Neural cell (in vitro differentiated cells): ENCODE measurements around the gene GAA. TPM values are rescaled to one million over a fixed set of nuclear protein-coding genes. Genes with fewer than 3 reads are reported as not detected.

Source experiments
- H2AFZ ChIP-seq: fragments of 200-600, 300-800 bp; sonication (generic), shearing (Covaris generic); 2 replicates; pipeline ENCODE4 v1.6.0; 2014; ENCODE audit warnings: low read depth, mild to moderate bottlenecking, antibody characterized with exemption, low read length, moderate library complexity
- H3F3A ChIP-seq: fragments of 200-600 bp; shearing (Covaris generic); 2 replicates; pipeline ENCODE4 v1.6.1; 2016; ENCODE audit warnings: mild to moderate bottlenecking, moderate library complexity, mixed read lengths, antibody characterized with exemption, low read length; ENCODE audit not compliant: insufficient read depth, poor library complexity, severe bottlenecking
- H3K27ac ChIP-seq: fragments of 200-600, 300-800 bp; sonication (generic), shearing (Covaris generic); 2 replicates; pipeline ENCODE4 v1.5.1; 2014; ENCODE audit warnings: mild to moderate bottlenecking, low read length, moderate library complexity
- H3K27me3 ChIP-seq: fragments of 300-800, 200-600 bp; sonication (generic), shearing (Covaris generic); 2 replicates; pipeline ENCODE4 v1.6.0; 2014; ENCODE audit warnings: mild to moderate bottlenecking, low read depth, low read length, moderate library complexity; ENCODE audit not compliant: insufficient read depth
- H3K36me3 ChIP-seq: fragments of 300-800, 200-600 bp; sonication (generic), shearing (Covaris generic); 2 replicates; pipeline ENCODE4 v1.5.1; 2014; ENCODE audit warnings: mild to moderate bottlenecking, antibody characterized with exemption, low read length, moderate library complexity; ENCODE audit not compliant: insufficient read depth
- H3K4me2 ChIP-seq: fragments of 300-800, 200-600 bp; sonication (generic), shearing (Covaris generic); 2 replicates; pipeline ENCODE4 v1.6.0; 2014; ENCODE audit warnings: mild to moderate bottlenecking, low read length
- H3K4me3 ChIP-seq: fragments of 300-800, 200-600 bp; sonication (generic), shearing (Covaris generic); 2 replicates; pipeline ENCODE4 v1.5.1; 2014; ENCODE audit warnings: mild to moderate bottlenecking, low read length, moderate library complexity
- H3K79me2 ChIP-seq: fragments of 200-600 bp; shearing (Covaris generic); replicated peaks from 2 replicates; pipeline ENCODE4 v1.6.0; 2014; ENCODE audit warnings: mild to moderate bottlenecking, low read length, moderate library complexity; ENCODE audit not compliant: insufficient read depth
- H3K9ac ChIP-seq: fragments of 300-800, 200-600 bp; sonication (generic), shearing (Covaris generic); 2 replicates; pipeline ENCODE4 v1.6.1; 2016; ENCODE audit warnings: mild to moderate bottlenecking, low read length, mixed read lengths
- H3K9me2 ChIP-seq: fragments of 200-600 bp; shearing (Covaris generic); 2 replicates; pipeline ENCODE4 v1.6.1; 2016; ENCODE audit warnings: mild to moderate bottlenecking, low read length, mixed read lengths; ENCODE audit not compliant: insufficient read depth
- H3K9me3 ChIP-seq: fragments of 200-600, 300-800 bp; sonication (generic), shearing (Covaris generic); 2 replicates; pipeline ENCODE4 v1.6.1; 2016; ENCODE audit warnings: mild to moderate bottlenecking, mixed run types, low read length, moderate library complexity, mixed read lengths
- H4K20me1 ChIP-seq: fragments of 200-600 bp; shearing (Covaris generic); 2 replicates; pipeline ENCODE4 v1.6.1; 2016; ENCODE audit warnings: mild to moderate bottlenecking, mixed run types; ENCODE audit not compliant: insufficient read depth
- CTCF ChIP-seq: fragments of 450-650 bp; IDR thresholded peaks from 2 replicates; pipeline ENCODE4 v1.5.1; 2014; ENCODE audit warnings: antibody characterized with exemption, mild to moderate bottlenecking, moderate library complexity; ENCODE audit not compliant: poor library complexity, severe bottlenecking
- EP300 ChIP-seq: fragments of 450-650 bp; conservative IDR thresholded peaks from 2 replicates; pipeline ENCODE4 v1.6.1; 2014; ENCODE audit warnings: antibody characterized with exemption, mild to moderate bottlenecking, moderate library complexity; ENCODE audit not compliant: poor library complexity, severe bottlenecking
- EZH2 ChIP-seq: fragments of 200-600, 300-800 bp; shearing (Covaris generic), sonication (generic); IDR thresholded peaks from 2 replicates; pipeline ENCODE4 v1.6.1; 2014; ENCODE audit warnings: antibody characterized with exemption, low read length, borderline replicate concordance, mild to moderate bottlenecking; ENCODE audit not compliant: insufficient read depth, poor library complexity, severe bottlenecking
- MXI1 ChIP-seq: fragments of 450-650 bp; conservative IDR thresholded peaks from 2 replicates; pipeline ENCODE4 v1.6.1; 2014; ENCODE audit warnings: antibody characterized with exemption, mild to moderate bottlenecking; ENCODE audit not compliant: poor library complexity, severe bottlenecking
- POLR2AphosphoS5 ChIP-seq: IDR thresholded peaks from 2 replicates; pipeline ENCODE4 v1.6.1; 2012
- RAD21 ChIP-seq: fragments of 450-650 bp; conservative IDR thresholded peaks from 2 replicates; pipeline ENCODE4 v1.6.1; 2014; ENCODE audit warnings: antibody characterized with exemption, mild to moderate bottlenecking, moderate library complexity
- REST ChIP-seq: IDR thresholded peaks from 2 replicates; pipeline ENCODE4 v1.6.1; 2012; ENCODE audit warnings: borderline replicate concordance
- SMC3 ChIP-seq: fragments of 450-650 bp; conservative IDR thresholded peaks from 2 replicates; pipeline ENCODE4 v1.6.1; 2014; ENCODE audit warnings: antibody characterized with exemption, mild to moderate bottlenecking, moderate library complexity; ENCODE audit not compliant: poor library complexity
- TAF1 ChIP-seq: IDR thresholded peaks from 2 replicates; pipeline ENCODE4 v1.6.1; 2012; ENCODE audit warnings: low read depth
- polyA plus RNA-seq: library from polyadenylated mRNA; depleted of rRNA; stranded (reverse); fragments of >200 nt; gene quantifications from 2 replicates; pipeline ENCODE4 v1.2.3, GENCODE V29; 2014

The GAA gene
- polyA plus RNA-seq, 1 donor from 2014 or later = 58.9 TPM

GRCh38 chr17:80111702-80112470 lies 10.5 kb downstream of the GAA start:
- no peak overlapping the region for H3K4me2 ChIP-seq
- no peak overlapping the region for H2AFZ ChIP-seq
- H3K79me2 ChIP-seq = no peaks in the 10 kb centered on the region
- H4K20me1 ChIP-seq = no peaks in the 10 kb centered on the region
- H3K4me3 ChIP-seq = no peak overlapping the region
- H3K9ac ChIP-seq = no peak overlapping the region
- H3K27me3 ChIP-seq = no peaks in the 10 kb centered on the region
- no peaks in the 10 kb centered on the region for H3K36me3 ChIP-seq
- H3F3A ChIP-seq = no peaks in the 10 kb centered on the region
- no peaks in the 10 kb centered on the region for H3K9me3 ChIP-seq
- no peak for TF ChIP-seq REST
- no peak for TF ChIP-seq RAD21
- no peak for TF ChIP-seq POLR2AphosphoS5
- TF ChIP-seq EZH2 = no peak
- TF ChIP-seq CTCF = no peak
- no peak for TF ChIP-seq SMC3
- TF ChIP-seq MXI1 = no peak
- no peak for TF ChIP-seq TAF1
- no peak for TF ChIP-seq EP300
- H3K27ac ChIP-seq = no peak overlapping the region
- H3K9me2 ChIP-seq = no peaks in the 10 kb centered on the region

- Histone ChIP-seq H3F3A (no peaks in the 10 kb centered on the region), H4K20me1 (no peaks in the 10 kb centered on the region), H3K36me3 (no peaks in the 10 kb centered on the region), H3K9me2 (no peaks in the 10 kb centered on the region), H3K4me2 (no peak overlapping the region), H3K27me3 (no peaks in the 10 kb centered on the region), H3K9me3 (no peaks in the 10 kb centered on the region), H3K79me2 (no peaks in the 10 kb centered on the region), H3K4me3 (no peak overlapping the region), H2AFZ (no peak overlapping the region), H3K27ac (no peak overlapping the region), H3K9ac (no peak overlapping the region)
- TF ChIP-seq MXI1 = no peak
- TF ChIP-seq SMC3 = no peak
- no peak for TF ChIP-seq RAD21
- TF ChIP-seq CTCF = no peak
- TF ChIP-seq TAF1 = no peak
- TF ChIP-seq EP300 = no peak
- no peak for TF ChIP-seq EZH2
- TF ChIP-seq REST = no peak
- TF ChIP-seq POLR2AphosphoS5 = no peak
These were observed 11.2 kb downstream of the GAA start for GRCh38 chr17:80112471-80113032.
